Mammary epithelial cell (primary cell): ENCODE data around the gene ING1.

Experiments used
- EZH2 ChIP-seq: IDR thresholded peaks from 2 replicates; pipeline ENCODE4 v1.6.1; 2012; ENCODE audit warnings: low read length, inconsistent platforms, borderline replicate concordance
- TF ChIP-seq, protein P1 (sequence below), 2 donors: IDR thresholded peaks in 1 of 2; conservative IDR thresholded peaks in 1 of 2; 2 replicates each; pipeline ENCODE4 v1.5.1; 2011 to 2012; ENCODE audit warnings: inconsistent platforms in 2 of 2, low read length in 2 of 2, mild to moderate bottlenecking in 2 of 2, control low read depth in 1 of 2, low read depth in 1 of 2; ENCODE audit not compliant: insufficient read depth in 1 of 2; ENCODE audit errors: extremely low read depth in 1 of 2

GRCh38 chr13:110714797-110715394 lies 1.4 kb downstream of the ING1 start:
- no peak for TF ChIP-seq EZH2
- TF ChIP-seq, protein P1, sequence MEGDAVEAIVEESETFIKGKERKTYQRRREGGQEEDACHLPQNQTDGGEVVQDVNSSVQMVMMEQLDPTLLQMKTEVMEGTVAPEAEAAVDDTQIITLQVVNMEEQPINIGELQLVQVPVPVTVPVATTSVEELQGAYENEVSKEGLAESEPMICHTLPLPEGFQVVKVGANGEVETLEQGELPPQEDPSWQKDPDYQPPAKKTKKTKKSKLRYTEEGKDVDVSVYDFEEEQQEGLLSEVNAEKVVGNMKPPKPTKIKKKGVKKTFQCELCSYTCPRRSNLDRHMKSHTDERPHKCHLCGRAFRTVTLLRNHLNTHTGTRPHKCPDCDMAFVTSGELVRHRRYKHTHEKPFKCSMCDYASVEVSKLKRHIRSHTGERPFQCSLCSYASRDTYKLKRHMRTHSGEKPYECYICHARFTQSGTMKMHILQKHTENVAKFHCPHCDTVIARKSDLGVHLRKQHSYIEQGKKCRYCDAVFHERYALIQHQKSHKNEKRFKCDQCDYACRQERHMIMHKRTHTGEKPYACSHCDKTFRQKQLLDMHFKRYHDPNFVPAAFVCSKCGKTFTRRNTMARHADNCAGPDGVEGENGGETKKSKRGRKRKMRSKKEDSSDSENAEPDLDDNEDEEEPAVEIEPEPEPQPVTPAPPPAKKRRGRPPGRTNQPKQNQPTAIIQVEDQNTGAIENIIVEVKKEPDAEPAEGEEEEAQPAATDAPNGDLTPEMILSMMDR (conservative IDR thresholded peaks at IDR 0.05 in 1 of 2, IDR thresholded peaks at IDR 0.05 in 1 of 2; ENCODE audit: extremely low read depth in 1 of 2, insufficient read depth in 1 of 2, low read depth in 1 of 2, low read length in 2 of 2) = peak in 1 of 2 donors; percentile 24
